Sciatic nerve (tissue), 2 donors: ENCODE results near the gene MISP. TPM values are rescaled to one million over a fixed set of nuclear protein-coding genes. Genes with fewer than 3 reads are reported as not detected.
A peak's percentile ranks its signal among the peaks of the same experiment; 100 is the strongest.
"Not testable (repeated sequence)": the region's sequence is repeated elsewhere in the genome, so short reads cannot be mapped to it uniquely, and the experiment has no call there.

Experiments used
- ATAC-seq: fragments of 200-7000 bp; cut with Tn5 transposase; one replicate; pipeline ENCODE4 v1.9.1; 2020; ENCODE audit warnings: mild to moderate bottlenecking, moderate library complexity
- DNase-seq: peaks from one replicate; pipeline ENCODE4 v3.0.0-alpha.2; 2020; ENCODE audit warnings: low spot score
- intact Hi-C: fragments of 100-400 bp; cut with DNase I; formaldehyde crosslinking; loops from one replicate; pipeline ENCODE4 v1.14.2; 2022
- total RNA-seq: library from RNA; stranded (reverse); fragmentation: NEBNext Ultra II Directional; extraction: Animal tissue kit (Norgen Biotek cat#: 25700); gene quantifications from one replicate; pipeline ENCODE4 v1.2.1, GENCODE V29; 2021
- donor health status: DM: no; HTN: no; CAD: no.
- donor health status: DM: no; HTN: no; CAD: no.

MISP gene
- total RNA-seq = 0.45 TPM

GRCh38 chr19:750640-751423 is at the start of gene MISP:
TSS of gene MISP (plus strand) at chr19:751112. CDS start at chr19:756947, 5,835 bp downstream.
- intact Hi-C loops = no loop called here
- ATAC-seq = no peak

GRCh38 chr19:702847-703246 is 48.1 kb upstream of the MISP start:
- ATAC-seq, DNase-seq, intact Hi-C loops: not testable (repeated sequence)

More at GRCh38 chr19:750640-751423, at the start of gene MISP:
- no peak for DNase-seq

DNA sequence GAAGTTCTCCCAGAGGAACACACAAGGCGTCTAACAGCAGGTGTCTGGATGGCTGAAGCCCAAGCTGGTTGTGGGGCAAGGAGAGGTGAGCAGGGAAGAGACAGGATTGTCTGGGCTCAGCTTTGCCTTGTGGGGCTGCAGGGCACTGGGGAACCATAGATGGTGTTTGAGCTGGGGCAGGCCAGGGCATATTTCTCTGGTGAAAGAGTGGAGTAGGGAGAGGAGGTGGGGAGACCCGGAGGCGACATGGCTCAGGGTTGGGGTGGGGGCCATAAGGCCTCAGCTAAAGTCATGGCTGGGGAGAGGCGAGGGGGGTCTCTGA is 47.6 kb upstream of the MISP start:
- ATAC-seq (peak; percentile 14), DNase-seq (no peak)
- intact Hi-C loops = no loop called here

DNA sequence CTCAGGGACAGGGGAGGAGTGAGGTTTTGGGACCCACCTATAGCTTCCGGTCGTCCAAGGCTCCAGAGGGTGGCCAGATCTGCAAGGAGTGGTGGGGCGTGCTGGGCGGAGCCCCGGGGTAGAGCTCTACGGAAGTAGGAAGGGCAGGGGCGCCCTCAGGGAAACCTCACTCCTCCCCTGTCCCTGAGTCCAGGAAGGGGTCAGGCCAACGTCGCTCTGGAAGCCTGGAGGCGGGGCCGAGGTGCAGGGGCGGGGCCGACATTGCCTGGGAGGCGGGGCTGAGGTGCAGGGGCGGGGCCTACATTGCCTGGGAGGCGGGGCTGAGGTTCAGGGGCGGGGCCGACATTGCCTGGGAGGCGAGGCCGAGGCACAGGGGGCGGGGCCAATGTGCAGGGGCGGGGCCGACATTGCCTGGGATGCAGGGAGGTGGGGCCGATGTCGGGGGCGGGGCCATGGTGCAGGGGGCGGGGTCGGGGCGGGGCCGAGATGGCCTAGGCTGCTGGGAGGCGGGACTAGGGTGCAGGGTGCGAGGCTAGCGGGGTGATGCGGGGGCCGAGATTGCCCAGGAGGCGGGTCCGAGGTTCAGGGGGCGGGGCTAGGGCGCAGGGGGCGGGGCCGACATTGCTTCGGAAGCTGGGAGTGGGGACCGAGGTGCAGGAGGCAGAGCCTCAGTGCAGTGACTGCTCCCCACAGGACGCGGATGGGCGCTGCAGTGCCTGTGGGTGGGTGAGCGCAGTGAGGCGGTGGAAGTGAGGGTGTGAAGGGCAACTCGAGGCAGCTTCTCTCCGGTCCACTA is 47.1 kb upstream of the MISP start:
- intact Hi-C loops = no loop called here
- peak; percentile 82 for ATAC-seq
- DNase-seq = peak; percentile 94

DNA sequence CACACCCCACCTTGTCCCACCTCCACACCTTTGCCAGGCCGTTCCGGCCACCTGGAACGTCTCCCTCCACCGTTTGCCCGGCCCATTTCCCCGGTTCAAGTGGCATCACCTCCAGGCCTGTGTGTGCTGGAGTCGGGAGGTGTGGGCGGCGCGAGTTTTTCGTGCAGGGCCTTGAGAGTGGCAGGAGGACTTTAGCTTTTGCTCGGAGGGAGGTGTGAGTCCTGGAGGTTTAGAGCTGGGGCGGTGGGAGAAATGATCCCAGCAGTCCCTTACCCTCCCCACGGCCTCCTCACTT is 46.5 kb upstream of the MISP start:
- no peak for DNase-seq
- intact Hi-C loops = no loop called here
- no peak for ATAC-seq

- intact Hi-C loops = no loop called here
- no peak for ATAC-seq
These were observed 42.5 kb upstream of the MISP start, which contains the start of gene PALM for GRCh38 chr19:708154-709143. TSS of gene PALM (plus strand) at chr19:708935. CDS start at chr19:709147, 212 bp downstream.

DNA sequence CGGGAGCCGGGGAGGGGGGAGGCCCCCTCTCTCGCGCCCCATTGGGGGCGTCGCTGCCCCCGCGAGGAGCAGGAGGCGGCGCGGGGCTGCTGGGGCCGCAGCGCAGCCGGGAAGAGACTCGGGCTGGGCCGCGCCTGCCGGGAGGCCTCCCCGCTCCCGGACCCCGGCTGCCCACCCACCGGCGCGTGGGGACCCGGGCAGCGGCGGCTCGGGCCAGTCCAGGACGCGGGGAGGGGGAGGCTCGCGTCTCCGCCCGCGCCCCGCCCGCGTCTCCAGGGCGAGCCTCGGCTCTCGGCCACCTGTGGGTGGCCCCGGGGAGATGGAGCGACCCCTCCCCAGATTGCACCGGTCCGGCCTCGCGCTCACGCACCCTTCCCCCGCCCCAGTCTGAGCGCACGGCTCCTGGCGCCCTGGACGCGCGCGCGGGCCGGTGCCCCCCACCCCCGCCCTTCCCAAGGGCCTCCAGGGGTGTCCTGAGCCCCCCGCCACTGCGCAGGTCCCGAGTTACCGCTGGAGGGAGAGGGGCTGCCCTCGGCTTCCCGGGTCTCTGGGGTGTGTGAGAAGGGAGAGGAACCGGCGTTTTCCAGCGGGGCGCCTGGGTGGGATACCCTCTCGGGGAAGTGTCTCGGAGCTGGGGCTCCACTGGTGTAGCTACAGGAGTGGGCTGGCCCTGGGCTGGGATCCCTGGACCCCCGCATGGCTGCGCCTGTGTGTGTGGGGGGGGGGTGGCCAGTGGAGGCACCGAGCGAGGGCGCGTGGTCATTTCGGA is 41.5 kb upstream of the MISP start:
- DNase-seq (peak; percentile 67), ATAC-seq (peak; percentile 18)
- intact Hi-C loops = no loop called here

More at GRCh38 chr19:708154-709143, 42.5 kb upstream of the MISP start, which contains the start of gene PALM:
- DNase-seq = peak; percentile 70

DNA sequence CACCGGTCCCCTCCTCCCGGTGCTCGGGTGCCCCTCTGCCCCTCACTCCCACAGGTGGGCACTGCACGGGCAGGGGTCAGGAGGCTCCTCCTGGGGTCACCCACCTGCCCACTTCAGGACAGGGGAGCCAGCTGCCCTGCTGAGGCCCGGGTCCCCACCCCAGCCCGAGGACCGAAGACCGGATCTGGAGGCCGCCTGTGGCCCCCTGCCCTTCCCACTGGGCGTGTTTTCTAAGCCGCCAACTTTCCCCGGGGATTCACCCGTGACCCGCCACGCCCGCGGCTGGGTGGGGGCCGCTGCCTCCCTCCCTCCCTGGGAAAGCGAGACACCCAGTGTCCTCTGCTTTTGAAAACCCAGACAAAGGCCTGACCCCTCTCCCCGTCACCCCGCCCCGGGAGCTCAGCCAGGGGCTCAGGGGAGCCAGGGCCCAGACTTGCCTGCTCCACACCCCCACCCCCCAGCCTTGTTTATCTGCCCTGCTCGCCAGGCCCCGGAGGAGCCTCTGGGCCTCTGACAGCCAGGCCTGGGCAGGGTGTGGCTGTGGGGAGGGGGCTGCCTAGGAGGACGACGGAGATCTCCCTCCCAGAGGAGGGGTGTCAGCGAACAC is 40.8 kb upstream of the MISP start:
- intact Hi-C loops = no loop called here
- DNase-seq (peak; percentile 75), ATAC-seq (peak; percentile 74)

GRCh38 chr19:710767-711166 is 40.1 kb upstream of the MISP start:
- DNase-seq = peak; percentile 69
- intact Hi-C loops = no loop called here
- peak; percentile 34 for ATAC-seq

GRCh38 chr19:711254-711653 is 39.7 kb upstream of the MISP start:
- intact Hi-C loops = no loop called here
- no peak for DNase-seq
- no peak for ATAC-seq

DNA sequence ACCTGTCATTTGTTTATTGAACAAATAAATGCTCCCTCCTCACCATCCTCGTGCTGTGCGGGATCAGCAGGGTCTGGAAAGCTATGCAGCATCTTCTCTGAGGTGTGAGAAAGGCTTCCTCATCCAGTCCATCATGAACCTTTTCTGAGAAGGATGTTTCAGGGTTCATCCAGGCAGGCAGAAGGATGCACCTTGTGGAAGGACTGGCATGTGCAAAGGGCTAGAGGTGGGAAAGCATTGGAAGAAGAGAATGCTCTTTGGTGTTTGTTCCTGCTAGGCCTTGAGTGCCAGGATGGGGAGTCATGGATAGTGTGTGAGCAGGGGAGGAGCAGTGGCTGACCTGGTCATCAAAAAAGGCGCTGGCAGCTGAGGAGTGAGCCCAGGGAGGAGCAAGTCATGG is 35.6 kb upstream of the MISP start:
- ATAC-seq (no peak), DNase-seq (no peak)
- intact Hi-C loops = no loop called here

GRCh38 chr19:718251-718951 is 32.5 kb upstream of the MISP start:
- DNase-seq (peak; percentile 62), ATAC-seq (peak; percentile 27)
- intact Hi-C loops = no loop called here

GRCh38 chr19:718991-719512 is 31.9 kb upstream of the MISP start:
- ATAC-seq (peak; percentile 88), DNase-seq (peak; percentile 84)
- intact Hi-C loops = no loop called here

DNA sequence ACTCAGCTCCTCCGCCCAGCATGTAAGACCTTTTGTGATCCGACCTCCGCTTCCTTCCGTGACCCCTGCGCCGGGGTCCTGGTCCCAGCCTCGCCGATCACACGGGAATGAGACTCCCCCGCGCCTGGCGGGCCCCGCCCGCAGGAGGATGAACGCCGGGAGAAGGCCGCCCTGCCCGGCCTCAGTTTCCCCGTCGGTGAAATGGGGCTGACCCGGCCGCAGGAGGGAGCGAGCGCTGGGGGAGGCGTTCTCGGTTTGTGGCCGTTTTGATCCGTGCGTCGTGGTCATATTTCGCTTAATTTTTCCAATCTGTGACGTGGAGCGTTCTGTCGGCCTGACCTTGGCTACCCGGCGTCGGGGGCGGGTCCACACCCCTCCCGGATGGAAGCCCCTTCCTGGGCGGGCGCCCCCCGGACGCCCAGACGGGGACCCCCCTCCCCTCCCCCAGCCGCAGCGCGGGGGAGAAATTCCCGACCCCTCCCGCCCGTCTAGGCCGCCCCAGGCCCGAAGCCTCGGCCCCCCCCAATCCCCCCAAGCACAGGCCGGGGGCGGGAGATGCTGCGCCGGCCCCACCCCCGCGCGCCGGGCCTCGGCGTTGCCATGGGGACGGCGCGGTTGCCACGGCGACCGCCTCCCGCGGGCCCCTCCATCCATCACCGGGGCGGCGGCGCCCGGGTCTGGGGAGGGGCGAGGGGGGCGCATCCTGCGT is 31.1 kb upstream of the MISP start:
- ATAC-seq = peak; percentile 14
- intact Hi-C loops = no loop called here
- DNase-seq = peak; percentile 70

- ATAC-seq = peak; percentile 37
- DNase-seq = peak; percentile 69
- intact Hi-C loops = no loop called here
These were observed 30.4 kb upstream of the MISP start for GRCh38 chr19:720345-721160.

- ATAC-seq = peak; percentile 0
- no peak for DNase-seq
- intact Hi-C loops = no loop called here
These were observed 28.3 kb upstream of the MISP start for GRCh38 chr19:722553-723101.
